Tibial artery (tissue), 4 donors: ENCODE results near the gene EZH2.

Experiments used
- DNase-seq, 2 donors: peaks; one replicate each; pipeline ENCODE4 v3.0.0-alpha.2; 2019
- H3K27ac ChIP-seq, 2 donors: fragments of 200-600 bp; sonication (generic) in 1 of 2; 1 replicate in 1 of 2; 2 replicates in 1 of 2; pipeline ENCODE4 v1.5.1; 2018 to 2019; ENCODE audit warnings: mild to moderate bottlenecking in 1 of 2
- H3K27me3 ChIP-seq, 2 donors: fragments of 200-600 bp; sonication (generic) in 1 of 2; one replicate each; pipeline versions ENCODE4 v1.5.1 to v1.6.0; 2016 to 2019
- H3K36me3 ChIP-seq, 3 donors: fragments of 200-600 bp; sonication (generic) in 2 of 3; one replicate each; pipeline ENCODE4 v1.5.1; 2016 to 2019; ENCODE audit warnings: mild to moderate bottlenecking in 2 of 3
- H3K4me1 ChIP-seq, 4 donors: fragments of 200-600 bp; sonication (generic) in 2 of 4; 1 replicate in 3 of 4; 2 replicates in 1 of 4; pipeline ENCODE4 v1.5.1; 2016 to 2019
- H3K4me3 ChIP-seq, 2 donors: fragments of 200-600 bp; sonication (generic) in 1 of 2; 1 replicate in 1 of 2; 2 replicates in 1 of 2; pipeline ENCODE4 v1.5.1; 2018 to 2019; ENCODE audit warnings: mild to moderate bottlenecking in 2 of 2
- H3K9me3 ChIP-seq, 3 donors: fragments of 200-600 bp; sonication (generic) in 1 of 3; one replicate each; pipeline ENCODE4 v1.5.1; 2016 to 2019
- CTCF ChIP-seq, 2 experiments: fragments of 200-600 bp in 1 of 2; fragments of 450-650 bp in 1 of 2; IDR thresholded peaks; one replicate each; pipeline ENCODE4 v1.5.1; 2017 to 2019; ENCODE audit warnings: antibody characterized with exemption in 2 of 2, mild to moderate bottlenecking in 1 of 2, moderate library complexity in 1 of 2
- intact Hi-C: fragments of 100-400 bp; cut with DNase I; formaldehyde crosslinking; loops from one replicate; pipeline ENCODE4 v1.15.0; 2023; ENCODE audit warnings: low total_unique reads

EZH2 gene

GRCh38 chr7:148803094-148803493 lies 81.0 kb downstream of the EZH2 start:
- TF ChIP-seq CTCF (IDR thresholded peaks at IDR 0.05): no peak
- intact Hi-C loops: no loop called here
- peaks cover 42 to 73% (median 46%) of the 10 kb centered on the region in 3 donors for H3K36me3 ChIP-seq

DNA sequence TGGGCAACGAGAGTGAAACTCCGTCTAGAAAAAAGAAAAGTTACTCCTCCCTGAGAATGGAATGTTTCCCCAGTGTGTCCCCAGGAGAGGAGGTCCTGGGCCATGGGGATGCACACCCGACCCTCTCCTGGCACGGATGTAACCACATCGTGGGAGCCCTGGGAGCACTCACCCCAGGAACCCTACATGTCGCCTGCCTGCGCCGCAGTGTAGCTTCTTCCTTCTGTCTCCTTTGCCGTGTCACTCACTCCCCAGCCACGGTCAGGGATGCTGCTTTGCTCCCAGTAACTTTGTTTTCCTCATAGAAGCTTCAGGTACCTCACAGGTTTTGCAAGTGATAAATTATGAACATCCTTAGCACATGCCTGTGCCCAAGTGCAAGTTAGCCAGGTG lies 82.0 kb downstream of the EZH2 start:
- no peak for DNase-seq
- no peaks in the 10 kb centered on the region for H3K9me3 ChIP-seq
- no peak overlapping the region for H3K27ac ChIP-seq
- no peaks in the 10 kb centered on the region for H3K4me1 ChIP-seq
- H3K4me3 ChIP-seq: no peak overlapping the region
- H3K27me3 ChIP-seq: no peaks in the 10 kb centered on the region
- intact Hi-C loops: no loop called here
- H3K36me3 ChIP-seq: peaks cover 50 to 75% (median 53%) of the 10 kb centered on the region in 3 donors
- no peak for TF ChIP-seq CTCF (IDR thresholded peaks at IDR 0.05)

More at GRCh38 chr7:148803094-148803493, 81.0 kb downstream of the EZH2 start:
- H3K27ac ChIP-seq: no peak overlapping the region
- no peak overlapping the region for H3K4me3 ChIP-seq
- no peaks in the 10 kb centered on the region for H3K4me1 ChIP-seq
- no peak for DNase-seq
- H3K27me3 ChIP-seq: no peaks in the 10 kb centered on the region
- no peaks in the 10 kb centered on the region for H3K9me3 ChIP-seq

DNA sequence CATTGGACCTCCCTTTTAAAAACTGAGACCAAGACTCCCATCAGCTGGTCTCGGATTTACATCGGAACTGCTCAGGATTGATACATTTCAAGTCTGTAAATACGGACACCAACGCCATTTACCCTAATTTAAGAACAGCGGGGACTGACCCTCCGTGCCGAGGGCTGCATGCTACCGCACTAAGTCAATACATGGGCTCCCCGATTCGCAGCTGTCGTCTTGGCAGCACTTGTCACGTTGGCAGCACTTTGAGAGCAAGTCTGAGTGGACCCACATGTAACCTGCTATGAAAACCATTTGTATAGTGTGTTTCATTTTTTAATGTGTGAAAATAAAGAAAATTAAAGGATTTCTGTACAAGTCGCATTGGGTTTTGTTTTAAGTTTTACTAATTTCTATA lies 83.4 kb downstream of the EZH2 start:
- Histone ChIP-seq H3K9me3 (no peaks in the 10 kb centered on the region), H3K4me3 (no peak overlapping the region), H3K27me3 (no peaks in the 10 kb centered on the region), H3K36me3 (peaks cover 57 to 72% (median 67%) of the 10 kb centered on the region in 3 donors), H3K27ac (no peak overlapping the region), H3K4me1 (no peaks in the 10 kb centered on the region)
- DNase-seq: no peak
- no peak for TF ChIP-seq CTCF (IDR thresholded peaks at IDR 0.05)
- intact Hi-C loops: no loop called here

GRCh38 chr7:148799893-148800555 lies 84.1 kb downstream of the EZH2 start:
- no peak for DNase-seq
- Histone ChIP-seq H3K27ac (no peak overlapping the region), H3K4me1 (no peaks in the 10 kb centered on the region), H3K36me3 (peaks cover 59 to 76% (median 74%) of the 10 kb centered on the region in 3 donors), H3K9me3 (no peaks in the 10 kb centered on the region), H3K27me3 (no peaks in the 10 kb centered on the region), H3K4me3 (no peak overlapping the region)
- intact Hi-C loops: no loop called here
- TF ChIP-seq CTCF (IDR thresholded peaks at IDR 0.05): no peak

- Histone ChIP-seq H3K36me3 (peaks cover 84 to 95% (median 95%) of the 10 kb centered on the region in 3 donors), H3K27ac (no peak overlapping the region), H3K4me3 (no peak overlapping the region), H3K9me3 (no peaks in the 10 kb centered on the region), H3K4me1 (no peaks in the 10 kb centered on the region), H3K27me3 (no peaks in the 10 kb centered on the region)
- no peak for TF ChIP-seq CTCF (IDR thresholded peaks at IDR 0.05)
- intact Hi-C loops: no loop called here
- DNase-seq: no peak
These were observed 87.2 kb downstream of the EZH2 start for GRCh38 chr7:148796841-148797240.
